ENCODE data around the gene STXBP2.

DNA sequence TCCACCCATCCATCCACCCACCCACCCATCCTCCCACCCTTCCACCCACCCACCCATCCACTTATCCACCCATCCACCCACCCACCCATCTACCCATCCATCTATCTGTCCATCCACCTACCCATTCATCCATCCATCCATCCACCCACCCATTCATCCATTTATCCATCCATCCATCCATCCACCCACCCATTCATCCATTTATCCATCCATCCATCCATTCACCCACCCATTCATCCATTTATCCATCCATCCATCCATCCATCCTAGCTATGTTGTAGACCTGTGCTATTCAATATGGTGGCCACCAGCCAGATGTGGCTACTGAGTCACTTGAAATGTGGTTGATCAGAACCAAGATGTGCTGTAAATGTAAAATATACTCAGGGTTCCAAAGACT lies 36.2 kb upstream of the STXBP2 start:
- TF ChIP-seq NR3C1 (CRISPR knock-in tag; IDR thresholded peaks at IDR 0.05): no peak
- TF ChIP-seq ZNF274 (IDR thresholded peaks at IDR 0.05; ENCODE audit: borderline replicate concordance, low read depth, low read length): no peak
